HCT116 (cell line): ENCODE measurements around the gene SKA2. TPM values are rescaled to one million over a fixed set of nuclear protein-coding genes. Genes with fewer than 3 reads are reported as not detected.

Experiments
- ATAC-seq: fragments of 200-7000 bp; cut with Tn5 transposase; 2 replicates; pipeline ENCODE4 v1.9.1; 2020; ENCODE audit warnings: mild to moderate bottlenecking, moderate library complexity
- BruUV-seq: library from RNA; stranded (reverse); fragments of 400-500 nt; replicated peaks from 2 replicates; lab custom pipeline; 2021; lab: Mats Ljungman, UMichigan
- CTCF ChIA-PET: fragments of 300-600 bp; sonication (Branson Sonifier 250); formaldehyde crosslinking; loops from one replicate; lab custom pipeline; 2021; ENCODE audit warnings: antibody characterized with exemption; lab: Charles Lee
- POLR2A ChIA-PET: fragments of 300-600, 350-600 bp; sonication (Branson Sonifier 250); formaldehyde crosslinking; loops from one replicate; lab custom pipeline; 2021; ENCODE audit warnings: antibody characterized with exemption; lab: Charles Lee
- RAD21 ChIA-PET, 2 experiments: fragments of 300-600 bp; sonication (Branson Sonifier 250); formaldehyde crosslinking; loops; one replicate each; lab custom pipeline; 2023; ENCODE audit warnings: low total read pairs in 2 of 2; ENCODE audit not compliant: uncharacterized antibody in 2 of 2, unreplicated experiment in 2 of 2, low non-redundant PET in 1 of 2; lab: Charles Lee
- DNase-seq: peaks from one replicate; pipeline ENCODE4 v3.0.0-alpha.2; 2010; ENCODE audit warnings: low read depth, low spot score
- H2AFZ ChIP-seq: fragments of 200-600 bp; shearing (Covaris generic), sonication (generic); 2 replicates; pipeline ENCODE4 v1.6.1; 2017; ENCODE audit warnings: low read depth, mixed run types, mixed read lengths, antibody characterized with exemption, low read length; ENCODE audit not compliant: poor library complexity, severe bottlenecking
- H3K27ac ChIP-seq: 2 replicates; pipeline ENCODE4 v1.5.1; 2012; ENCODE audit warnings: low read depth, low read length
- H3K27me3 ChIP-seq: fragments of 200-600 bp; sonication (generic); 2 replicates; pipeline ENCODE4 v1.6.1; 2016; ENCODE audit warnings: mixed run types, low read length, mixed read lengths; ENCODE audit not compliant: insufficient read depth
- H3K36me3 ChIP-seq, 2 experiments: fragments of 200-500 bp in 1 of 2; fragments of 200-600 bp in 1 of 2; sonication (Bioruptor generic) in 1 of 2; sonication (generic) in 1 of 2; 2 replicates each; pipeline versions ENCODE4 v1.5.1 to v1.6.1; 2014 to 2016; ENCODE audit warnings: low read length in 2 of 2, inconsistent platforms in 1 of 2, mixed read lengths in 1 of 2, mixed run types in 1 of 2; ENCODE audit not compliant: insufficient read depth in 2 of 2, control insufficient read depth in 1 of 2
- H3K4me1 ChIP-seq, 2 experiments: fragments of 200-600 bp in 1 of 2; sonication (generic) in 1 of 2; 2 replicates each; pipeline versions ENCODE4 v1.5.1 to v1.6.1; 2012 to 2017; ENCODE audit warnings: low read length in 2 of 2, inconsistent platforms in 1 of 2, mild to moderate bottlenecking in 1 of 2, mixed read lengths in 1 of 2, mixed run types in 1 of 2, moderate library complexity in 1 of 2; ENCODE audit not compliant: insufficient read depth in 2 of 2, control insufficient read depth in 1 of 2
- H3K4me2 ChIP-seq: fragments of 200-600 bp; sonication (generic); 2 replicates; pipeline ENCODE4 v1.6.1; 2017; ENCODE audit warnings: mixed run types, low read length, mixed read lengths
- H3K4me3 ChIP-seq, 2 experiments: fragments of 200-600 bp in 1 of 2; sonication (generic) in 1 of 2; replicated peaks in 1 of 2; 2 replicates each; pipeline ENCODE4 v1.5.1; 2011 to 2016; ENCODE audit warnings: low read length in 2 of 2, control low read depth in 1 of 2, low read depth in 1 of 2, mild to moderate bottlenecking in 1 of 2, mixed read lengths in 1 of 2, mixed run types in 1 of 2
- H3K79me2 ChIP-seq: fragments of 200-600 bp; sonication (generic); 2 replicates; pipeline ENCODE4 v1.6.1; 2017; ENCODE audit warnings: mild to moderate bottlenecking, mixed run types, low read length, moderate library complexity, mixed read lengths; ENCODE audit not compliant: insufficient read depth
- H3K9ac ChIP-seq: fragments of 200-600 bp; sonication (generic); 2 replicates; pipeline ENCODE4 v1.6.1; 2016; ENCODE audit warnings: low read length, mixed read lengths
- H3K9me2 ChIP-seq: fragments of 200-600 bp; sonication (generic), shearing (Covaris generic); 2 replicates; pipeline ENCODE4 v1.6.1; 2017; ENCODE audit warnings: mixed run types, mild to moderate bottlenecking, moderate library complexity; ENCODE audit not compliant: insufficient read depth
- H3K9me3 ChIP-seq, 2 experiments: fragments of 200-500 bp in 1 of 2; fragments of 200-600 bp in 1 of 2; sonication (Bioruptor generic) in 1 of 2; sonication (generic) in 1 of 2; 2 replicates each; pipeline ENCODE4 v1.6.1; 2014 to 2017; ENCODE audit warnings: low read length in 2 of 2, mixed read lengths in 2 of 2, inconsistent platforms in 1 of 2, low read depth in 1 of 2, mild to moderate bottlenecking in 1 of 2, mixed run types in 1 of 2, moderate library complexity in 1 of 2; ENCODE audit not compliant: control insufficient read depth in 1 of 2, insufficient read depth in 1 of 2
- H4K20me1 ChIP-seq: fragments of 200-600 bp; sonication (generic), shearing (Covaris generic); 2 replicates; pipeline ENCODE4 v1.6.1; 2017; ENCODE audit warnings: mixed run types, mild to moderate bottlenecking, moderate library complexity; ENCODE audit not compliant: insufficient read depth
- ATF3 ChIP-seq: IDR thresholded peaks from 2 replicates; pipeline ENCODE4 v1.6.1; 2012
- CBX3 ChIP-seq: IDR thresholded peaks from 2 replicates; pipeline ENCODE4 v1.6.1; 2012; ENCODE audit warnings: low read depth
- CEBPB ChIP-seq: IDR thresholded peaks from 2 replicates; pipeline ENCODE4 v1.6.1; 2012; ENCODE audit warnings: low read depth
- EGR1 ChIP-seq: IDR thresholded peaks from 2 replicates; pipeline ENCODE4 v1.6.1; 2012; ENCODE audit warnings: low read depth
- ELF1 ChIP-seq: IDR thresholded peaks from 2 replicates; pipeline ENCODE4 v1.6.1; 2012; ENCODE audit warnings: low read depth, borderline replicate concordance
- FOSL1 ChIP-seq: IDR thresholded peaks from 2 replicates; pipeline ENCODE4 v1.6.1; 2012; ENCODE audit warnings: low read depth
- JUND ChIP-seq: IDR thresholded peaks from 2 replicates; pipeline ENCODE4 v1.6.1; 2012
- POLR2AphosphoS5 ChIP-seq: IDR thresholded peaks from 2 replicates; pipeline ENCODE4 v1.6.1; 2011; ENCODE audit warnings: mild to moderate bottlenecking, low read depth, low read length, moderate library complexity
- REST ChIP-seq: IDR thresholded peaks from 2 replicates; pipeline ENCODE4 v1.6.1; 2012; ENCODE audit warnings: low read depth
- YY1 ChIP-seq: IDR thresholded peaks from 2 replicates; pipeline ENCODE4 v1.6.1; 2011; ENCODE audit warnings: low read length, low read depth, moderate library complexity, mild to moderate bottlenecking; ENCODE audit not compliant: insufficient replicate concordance; ENCODE audit errors: extremely low read depth
- ZBTB33 ChIP-seq: IDR thresholded peaks from 2 replicates; pipeline ENCODE4 v1.6.1; 2011; ENCODE audit warnings: mild to moderate bottlenecking, low read length, moderate library complexity; ENCODE audit not compliant: insufficient replicate concordance; ENCODE audit errors: extremely low read depth
- ZNF274 ChIP-seq: fragments of 200-500 bp; sonication (Bioruptor generic); IDR thresholded peaks from 2 replicates; pipeline ENCODE4 v1.6.1; 2014; ENCODE audit warnings: mild to moderate bottlenecking, low read depth, low read length, inconsistent platforms
- intact Hi-C: fragments of 100-400 bp; cut with micrococcal nuclease; formaldehyde crosslinking; loops from 2 replicates; pipeline ENCODE4 v1.10.0; 2022
- total RNA-seq: library from RNA; stranded (reverse); gene quantifications from one replicate; pipeline ENCODE4 v1.2.1, GENCODE V29; 2021; ENCODE audit not compliant: unreplicated experiment

The SKA2 gene
- total RNA-seq, 1 experiment from 2014 or later = 72.8 TPM

GRCh38 chr17:59181481-59181880 lies 26.5 kb upstream of the SKA2 start:
- H3K79me2 ChIP-seq = no peaks in the 10 kb centered on the region; the same call in 1 of the 2 replicates
- H4K20me1 ChIP-seq = no peaks in the 10 kb centered on the region
- TF ChIP-seq FOSL1 (no peak), ZNF274 (no peak), ZBTB33 (no peak), YY1 (no peak), REST (no peak), CBX3 (no peak), EGR1 (no peak), CEBPB (no peak), ELF1 (no peak), POLR2AphosphoS5 (no peak), ATF3 (no peak), JUND (no peak)
- ChIA-PET RAD21 (interaction anchor here in 1 of 2 experiments (0.6 kb wide), 1 partner anchor 39 kb away, joined by 3 read pairs; no protein-coding TSS in a partner anchor), CTCF (no interaction called here), POLR2A (no interaction called here)
- no peaks in the 10 kb centered on the region for H3K9me3 ChIP-seq
- DNase-seq (no peak), ATAC-seq (no peak)
- no peaks in the 10 kb centered on the region for H3K9me2 ChIP-seq
- no peak overlapping the region for H3K27ac ChIP-seq
- no peaks in the 10 kb centered on the region for H3K4me1 ChIP-seq
- H3K4me3 ChIP-seq = no peak overlapping the region
- no TSS peak for BruUV-seq
- peaks cover 13 to 18% of the 10 kb centered on the region in 2 experiments for H3K36me3 ChIP-seq
- H2AFZ ChIP-seq = no peak overlapping the region
- intact Hi-C loops = no loop called here
- H3K9ac ChIP-seq = no peak overlapping the region
- no peaks in the 10 kb centered on the region for H3K27me3 ChIP-seq
- no peak overlapping the region for H3K4me2 ChIP-seq
